Right lobe of liver (tissue), 4 donors: Measurements from ENCODE around the gene DVL2.

Source experiments
- CTCF ChIP-seq, 4 donors: fragments of 200-600 bp in 3 of 4; fragments of 450-650 bp in 1 of 4; IDR thresholded peaks; one replicate each; pipeline versions ENCODE4 v1.5.1 to v1.8.0; 2016 to 2022; ENCODE audit warnings: antibody characterized with exemption in 4 of 4, mild to moderate bottlenecking in 2 of 4
- POLR2A ChIP-seq: fragments of 450-650 bp; IDR thresholded peaks from one replicate; pipeline ENCODE4 v1.6.1; 2017; ENCODE audit warnings: antibody characterized with exemption, mild to moderate bottlenecking
- donor health status: DM: no; HTN: no; CAD: no.
- donor health status: DM: no; HTN: no; CAD: no.
- donor health status: DM: no; HTN: yes; CAD: no.

- TF ChIP-seq CTCF (IDR thresholded peaks at IDR 0.05) (no peak), POLR2A (no peak)
Observed at GRCh38 chr17:7217113-7217987, 17.0 kb downstream of the DVL2 start.
